Measurements from ENCODE around the gene CRYGN.

CRYGN gene

DNA sequence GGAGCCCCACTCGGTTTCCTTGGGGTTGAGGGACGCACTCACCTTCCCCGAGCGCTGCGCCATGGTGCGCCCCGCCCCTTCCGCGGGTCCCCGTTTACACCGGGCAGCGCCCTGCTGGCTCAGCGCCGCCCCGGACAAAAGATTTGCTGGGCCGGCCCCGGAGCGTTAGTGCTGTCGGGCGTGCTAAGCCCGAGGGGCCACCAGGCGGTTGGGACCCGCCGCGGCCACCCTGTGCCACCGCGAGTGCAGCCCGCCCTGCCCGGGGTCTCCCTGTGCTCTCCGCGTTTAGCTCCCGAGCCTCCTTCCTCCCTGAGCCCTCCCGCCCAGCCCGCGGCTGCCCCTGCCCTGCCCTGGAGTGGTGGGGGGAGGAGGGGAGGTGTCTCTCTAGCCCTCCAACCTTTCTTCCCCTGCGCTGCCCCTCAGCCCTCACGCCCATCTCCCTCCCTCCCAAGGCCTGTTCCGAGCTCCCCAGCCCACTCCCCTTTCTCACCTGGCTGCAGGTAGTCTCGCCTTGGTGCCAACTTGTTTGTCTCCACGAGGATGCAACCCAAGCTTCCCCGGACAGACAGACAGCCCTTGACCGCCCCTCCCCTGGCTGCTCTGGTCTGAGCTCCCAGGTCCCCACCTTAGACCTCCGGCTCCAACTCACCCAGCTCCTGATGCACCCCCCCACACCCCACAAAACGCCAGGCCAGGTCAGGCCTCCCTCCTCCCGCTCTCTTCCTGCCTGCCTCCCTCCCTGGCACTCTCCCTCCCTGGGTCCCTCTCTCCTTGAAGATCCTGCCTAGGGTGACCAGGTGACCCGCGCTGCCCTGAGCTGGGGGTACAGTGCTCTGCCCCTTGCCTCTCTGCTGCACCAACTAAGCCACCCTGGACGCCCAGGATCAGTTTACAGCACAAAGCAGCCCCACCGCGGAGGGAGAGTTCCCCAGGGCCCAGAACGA is at the start of gene CRYGN:
TSS of gene CRYGN (minus strand) at position 287 of the 944 bp plus-strand sequence. CDS start at position 63, 224 bp downstream.
- DNase-seq (ENCODE audit: low spot score): peak; percentile 29

GRCh38 chr7:151489498-151489897 is 49.6 kb upstream of the CRYGN start:
- no peak for DNase-seq (ENCODE audit: low spot score)

DNA sequence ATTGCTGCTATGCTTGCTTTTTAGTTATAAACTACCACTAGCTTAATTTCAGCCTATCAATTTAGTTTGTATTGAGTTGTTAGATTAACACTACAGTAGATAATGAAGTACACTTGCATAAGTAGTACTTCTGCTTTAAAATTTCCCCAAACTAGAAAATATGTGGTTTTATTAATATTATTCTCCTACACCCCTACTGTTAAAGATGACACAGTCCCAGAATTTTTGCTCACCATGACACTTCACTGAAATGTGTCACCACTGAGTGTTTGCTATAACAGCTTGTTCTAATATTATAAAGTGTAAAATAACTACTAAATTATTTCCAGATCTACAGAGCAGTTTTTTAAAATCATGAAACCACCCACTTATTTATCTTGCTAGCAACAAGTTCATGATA is 48.2 kb upstream of the CRYGN start:
- no peak for DNase-seq (ENCODE audit: low spot score)

- DNase-seq (ENCODE audit: low spot score): no peak
Observed at GRCh38 chr7:151487228-151487627, 47.3 kb upstream of the CRYGN start.

- no peak for DNase-seq (ENCODE audit: low spot score)
Observed at GRCh38 chr7:151486074-151486473, 46.1 kb upstream of the CRYGN start.

DNA sequence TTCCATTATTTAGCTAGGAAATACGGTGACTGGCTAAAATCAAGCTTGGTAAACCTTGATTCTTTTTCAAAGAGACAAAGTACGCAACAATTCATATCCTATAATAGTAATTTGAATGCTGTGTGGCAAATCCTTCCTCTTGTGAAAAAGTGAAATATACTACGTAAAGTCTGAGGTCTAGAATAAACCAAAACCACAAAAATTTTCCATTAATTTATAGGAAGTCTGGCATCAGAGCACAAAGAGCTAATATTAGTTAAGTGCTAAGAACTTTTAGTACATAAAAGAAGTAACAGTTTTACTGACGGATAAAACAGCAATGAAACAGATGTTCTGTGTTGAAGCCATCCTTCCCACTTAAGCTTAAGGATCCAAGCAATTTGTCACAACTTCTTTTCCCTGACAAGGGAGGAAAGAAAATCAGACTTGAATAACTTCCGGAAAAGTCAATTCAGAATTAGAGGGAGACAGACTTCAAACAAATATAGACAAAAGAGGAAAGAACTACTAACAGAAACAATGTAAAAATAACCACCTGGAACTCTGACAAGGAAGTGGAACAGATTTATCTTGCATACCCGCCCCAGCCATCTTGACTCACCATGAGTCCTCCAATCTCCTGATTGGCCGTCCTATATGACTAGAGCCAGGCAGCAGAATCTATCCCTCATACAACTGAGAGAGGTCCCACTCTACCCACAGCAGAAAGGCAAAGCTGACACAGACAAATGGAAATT is 45.2 kb upstream of the CRYGN start:
- DNase-seq (ENCODE audit: low spot score): no peak

GRCh38 chr7:151483711-151483983 is 43.7 kb upstream of the CRYGN start:
- DNase-seq (ENCODE audit: low spot score): no peak

- no peak for DNase-seq (ENCODE audit: low spot score)
Observed at GRCh38 chr7:151482883-151483710, 43.2 kb upstream of the CRYGN start.

GRCh38 chr7:151481650-151482505 is 41.9 kb upstream of the CRYGN start:
- no peak for DNase-seq (ENCODE audit: low spot score)

DNA sequence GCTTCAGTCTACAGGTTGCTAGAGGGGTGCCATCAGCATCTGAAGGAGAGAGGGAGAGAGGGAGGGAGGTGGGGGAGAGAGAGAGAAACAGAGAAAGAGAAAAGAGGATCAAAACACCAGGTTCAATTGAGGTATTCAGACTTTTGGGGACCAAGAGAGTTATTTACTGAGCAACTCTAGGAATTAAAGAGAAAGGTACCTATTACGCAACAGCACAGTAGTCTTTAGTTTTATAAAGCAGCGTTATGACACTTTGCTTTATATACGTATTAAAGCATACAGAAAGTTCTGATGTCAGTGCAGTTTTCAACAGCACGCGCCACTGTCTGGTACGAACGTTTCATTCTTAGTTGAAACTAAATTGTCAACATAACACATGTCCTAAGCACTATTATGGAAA is 37.9 kb upstream of the CRYGN start:
- no peak for DNase-seq (ENCODE audit: low spot score)

- peak; percentile 65 for DNase-seq (ENCODE audit: low spot score)
Observed at GRCh38 chr7:151472644-151473380, 32.9 kb upstream of the CRYGN start.

DNA sequence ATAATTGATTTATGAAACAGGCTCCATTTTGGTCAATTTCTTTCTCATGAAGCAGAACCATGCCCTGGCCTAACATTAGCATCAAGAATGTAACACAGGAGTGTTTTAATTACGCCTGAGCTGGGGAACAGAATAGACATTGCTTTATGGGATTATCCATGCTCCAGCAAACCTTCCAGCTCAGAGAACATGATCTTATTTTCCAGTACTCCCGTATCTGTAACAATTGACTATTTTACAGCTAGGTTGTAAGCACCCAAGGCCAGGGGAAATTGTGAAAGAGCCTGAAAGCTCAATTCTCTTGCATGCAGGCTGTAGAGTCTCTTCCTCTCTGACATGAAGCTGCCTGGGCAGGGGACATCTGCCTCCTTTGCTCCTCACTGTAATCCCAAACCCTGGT is 30.8 kb upstream of the CRYGN start:
- no peak for DNase-seq (ENCODE audit: low spot score)

DNA sequence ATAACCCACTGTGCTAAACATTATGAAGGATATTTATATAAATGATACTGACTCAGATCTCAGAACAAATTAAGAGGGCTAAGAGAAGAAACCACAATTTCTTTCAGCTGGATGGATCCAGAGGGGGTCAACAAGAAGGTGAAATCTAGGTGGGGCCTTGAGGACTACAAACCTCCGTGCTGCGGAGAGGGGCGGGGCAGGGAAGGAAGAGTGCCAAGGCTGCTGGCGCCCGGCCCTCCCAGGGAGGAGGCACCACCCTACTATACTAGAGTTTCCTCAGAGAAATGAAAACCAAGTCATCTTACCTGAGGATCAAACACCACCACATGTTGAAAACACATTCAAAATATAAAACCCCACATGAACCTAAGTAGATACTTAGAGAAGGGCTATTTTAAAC is 29.3 kb upstream of the CRYGN start:
- no peak for DNase-seq (ENCODE audit: low spot score)

DNA sequence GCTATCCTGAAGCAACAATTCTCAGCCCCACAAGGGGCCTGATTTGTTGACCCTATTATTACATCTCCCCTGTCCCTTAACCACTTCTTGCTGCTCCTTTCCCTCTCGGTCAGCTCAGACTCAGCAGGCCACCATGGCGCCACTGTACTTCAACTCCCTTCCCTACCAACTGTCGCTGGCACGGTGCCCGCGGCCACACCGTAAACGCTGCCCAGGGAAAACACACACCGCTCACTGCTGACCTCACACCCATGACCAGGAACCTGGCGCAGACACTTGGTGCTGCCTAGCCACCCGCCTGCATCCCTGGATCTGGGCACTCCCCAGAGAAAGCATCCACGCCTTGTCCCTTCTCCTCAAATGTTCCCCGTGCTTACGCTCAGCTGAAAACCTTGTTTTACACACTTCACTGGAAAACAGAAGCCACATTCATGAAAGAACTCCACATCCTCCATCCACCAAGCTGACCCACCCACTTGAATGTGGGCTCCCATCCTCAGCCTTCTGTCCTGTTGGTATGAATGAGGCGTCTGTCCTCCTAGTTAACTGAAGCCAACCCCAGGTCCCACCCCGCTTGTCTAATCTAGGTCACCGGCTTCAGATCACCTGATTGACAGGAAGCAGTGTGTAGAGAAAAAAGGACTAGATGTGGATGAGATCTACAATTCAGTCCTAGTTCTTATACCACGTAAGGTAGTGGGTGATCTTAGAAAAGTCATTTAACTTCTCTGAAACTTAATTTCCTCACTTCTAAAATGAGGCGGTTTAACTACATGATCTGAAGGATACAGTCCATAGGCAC is 28.5 kb upstream of the CRYGN start:
- no peak for DNase-seq (ENCODE audit: low spot score)

DNA sequence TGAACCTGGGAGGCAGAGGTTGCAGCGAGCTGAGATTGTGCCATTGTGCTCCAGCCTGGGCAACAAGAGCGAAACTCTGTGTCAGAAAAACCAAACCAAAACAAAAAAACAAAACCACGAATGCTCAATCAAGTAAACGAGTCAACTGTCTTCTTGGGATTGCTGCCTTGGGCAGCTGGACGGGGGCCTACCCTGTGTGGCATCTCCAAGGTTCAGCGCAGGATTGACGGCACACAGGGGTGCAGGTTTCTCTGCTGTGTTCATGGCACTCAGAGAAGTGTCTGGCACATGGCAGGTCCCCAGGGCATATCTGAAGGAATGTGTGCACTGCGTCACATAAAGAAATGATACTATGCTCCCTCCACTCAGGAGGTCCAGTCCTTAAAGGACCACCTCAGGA is 25.2 kb upstream of the CRYGN start:
- no peak for DNase-seq (ENCODE audit: low spot score)

GRCh38 chr7:151462306-151462779 is 22.4 kb upstream of the CRYGN start:
- DNase-seq (ENCODE audit: low spot score): no peak

- peak; percentile 47 for DNase-seq (ENCODE audit: low spot score)
Observed at GRCh38 chr7:151461942-151462230, 21.9 kb upstream of the CRYGN start.

- peak; percentile 77 for DNase-seq (ENCODE audit: low spot score)
Observed at GRCh38 chr7:151461096-151461941, 21.4 kb upstream of the CRYGN start.

DNA sequence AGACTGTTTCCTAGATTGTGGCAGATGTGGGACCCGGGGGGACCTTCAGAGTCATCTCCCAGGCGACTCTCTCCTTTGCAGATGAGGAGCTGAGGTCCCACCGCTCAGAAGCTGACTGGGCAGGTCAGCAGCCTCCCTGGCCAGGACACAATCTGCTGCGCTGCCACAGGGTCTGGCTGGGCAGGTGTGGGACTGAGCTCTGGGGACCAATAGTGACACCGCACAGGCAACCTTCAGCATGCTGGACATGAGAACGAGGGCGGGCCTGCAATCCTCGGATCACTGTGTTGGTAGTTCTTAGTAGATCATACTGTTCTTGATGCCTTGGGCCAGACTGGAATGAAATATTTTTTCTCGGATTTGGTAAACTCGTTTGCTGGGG is 20.5 kb upstream of the CRYGN start:
- DNase-seq (ENCODE audit: low spot score): peak; percentile 21
